Mesenchymal stem cell (in vitro differentiated cells and primary cell): ENCODE measurements around the gene SPEG.

Source experiments
- DNase-seq: peaks from one replicate; pipeline ENCODE4 v3.0.0-alpha.2; 2013
- H2AFZ ChIP-seq: one replicate; pipeline ENCODE4 v1.6.1; 2013; ENCODE audit warnings: low read depth, mild to moderate bottlenecking, control low read depth, inconsistent platforms, low read length, moderate library complexity
- H2AK5ac ChIP-seq: 2 replicates; pipeline ENCODE4 v1.6.1; 2013; ENCODE audit warnings: low read length, moderate library complexity, mild to moderate bottlenecking, inconsistent platforms; ENCODE audit not compliant: severe bottlenecking
- H2BK120ac ChIP-seq: one replicate; pipeline ENCODE4 v1.6.1; 2013; ENCODE audit warnings: low read depth, mild to moderate bottlenecking, inconsistent platforms, low read length, moderate library complexity
- H2BK12ac ChIP-seq, 2 experiments: one replicate each; pipeline ENCODE4 v1.6.1; 2013; ENCODE audit warnings: inconsistent platforms in 2 of 2, low read length in 2 of 2, mild to moderate bottlenecking in 2 of 2, moderate library complexity in 2 of 2, control low read depth in 1 of 2
- H2BK15ac ChIP-seq: one replicate; pipeline ENCODE4 v1.6.1; 2013; ENCODE audit warnings: mild to moderate bottlenecking, low read depth, inconsistent platforms; ENCODE audit not compliant: poor library complexity, severe bottlenecking
- H2BK5ac ChIP-seq: 2 replicates; pipeline ENCODE4 v1.6.1; 2013; ENCODE audit warnings: low read depth, mild to moderate bottlenecking, low read length, control low read depth, inconsistent platforms; ENCODE audit not compliant: poor library complexity, severe bottlenecking
- H3K14ac ChIP-seq, 2 experiments: one replicate each; pipeline ENCODE4 v1.6.1; 2013; ENCODE audit warnings: inconsistent platforms in 2 of 2, low read length in 2 of 2, control low read depth in 1 of 2, mild to moderate bottlenecking in 1 of 2, moderate library complexity in 1 of 2
- H3K18ac ChIP-seq, 2 experiments: one replicate each; pipeline ENCODE4 v1.6.1; 2013; ENCODE audit warnings: inconsistent platforms in 2 of 2, low read length in 2 of 2, control low read depth in 1 of 2, low read depth in 1 of 2, mild to moderate bottlenecking in 1 of 2
- H3K23ac ChIP-seq, 2 experiments: one replicate each; pipeline ENCODE4 v1.6.1; 2013; ENCODE audit warnings: inconsistent platforms in 2 of 2, low read length in 2 of 2, mild to moderate bottlenecking in 2 of 2, moderate library complexity in 2 of 2, control low read depth in 1 of 2
- H3K27ac ChIP-seq: 2 replicates; pipeline ENCODE4 v1.5.1; 2013; ENCODE audit warnings: mild to moderate bottlenecking, moderate library complexity, low read length, control low read depth, inconsistent platforms; ENCODE audit not compliant: poor library complexity, severe bottlenecking
- H3K27me3 ChIP-seq, 2 experiments: 2 replicates each; pipeline versions ENCODE4 v1.6.1 to v1.7.0; 2013; ENCODE audit warnings: low read length in 2 of 2, mild to moderate bottlenecking in 2 of 2, moderate library complexity in 2 of 2, control low read depth in 1 of 2, inconsistent platforms in 1 of 2; ENCODE audit not compliant: control insufficient read depth in 1 of 2, insufficient read depth in 1 of 2
- H3K36me3 ChIP-seq, 2 experiments: 2 replicates each; pipeline versions ENCODE4 v1.6.1 to v1.7.0; 2013; ENCODE audit warnings: low read length in 2 of 2, control low read depth in 1 of 2, inconsistent platforms in 1 of 2, low read depth in 1 of 2, mild to moderate bottlenecking in 1 of 2; ENCODE audit not compliant: insufficient read depth in 2 of 2, control insufficient read depth in 1 of 2
- H3K4ac ChIP-seq, 2 experiments: one replicate each; pipeline ENCODE4 v1.6.1; 2013; ENCODE audit warnings: inconsistent platforms in 2 of 2, low read length in 2 of 2, mild to moderate bottlenecking in 2 of 2, moderate library complexity in 2 of 2, control low read depth in 1 of 2, low read depth in 1 of 2
- H3K4me1 ChIP-seq: 2 replicates; pipeline ENCODE4 v1.6.1; 2013; ENCODE audit warnings: low read depth, low read length, control low read depth; ENCODE audit not compliant: control insufficient read depth, insufficient read depth
- H3K4me2 ChIP-seq: 2 replicates; pipeline ENCODE4 v1.6.1; 2013; ENCODE audit warnings: low read length, mild to moderate bottlenecking, inconsistent platforms; ENCODE audit not compliant: poor library complexity, severe bottlenecking
- H3K4me3 ChIP-seq, 2 experiments: 2 replicates each; pipeline versions ENCODE4 v1.5.1 to v1.7.0; 2013; ENCODE audit warnings: low read length in 2 of 2, mild to moderate bottlenecking in 2 of 2, control low read depth in 1 of 2, low read depth in 1 of 2; ENCODE audit not compliant: insufficient read depth in 1 of 2
- H3K79me1 ChIP-seq: replicated peaks from 2 replicates; pipeline ENCODE4 v1.6.1; 2013; ENCODE audit warnings: mild to moderate bottlenecking, control low read depth, low read length, inconsistent platforms; ENCODE audit not compliant: poor library complexity, severe bottlenecking
- H3K9ac ChIP-seq: 2 replicates; pipeline ENCODE4 v1.7.0; 2013; ENCODE audit warnings: mild to moderate bottlenecking, low read length, moderate library complexity
- H3K9me3 ChIP-seq: 2 replicates; pipeline ENCODE4 v1.7.0; 2013; ENCODE audit warnings: mild to moderate bottlenecking, low read length; ENCODE audit not compliant: control insufficient read depth
- H4K8ac ChIP-seq: one replicate; pipeline ENCODE4 v1.6.1; 2013; ENCODE audit warnings: inconsistent platforms, mild to moderate bottlenecking, low read length, moderate library complexity
- H4K91ac ChIP-seq: one replicate; pipeline ENCODE4 v1.6.1; 2013; ENCODE audit warnings: mild to moderate bottlenecking, low read length, inconsistent platforms
- WGBS: methylation state at CpG from one replicate; pipeline ENCODE4 v1.1.7; 2013; ENCODE audit warnings: mixed read lengths; 5-methylcytosine and 5-hydroxymethylcytosine counted together

SPEG gene

DNA sequence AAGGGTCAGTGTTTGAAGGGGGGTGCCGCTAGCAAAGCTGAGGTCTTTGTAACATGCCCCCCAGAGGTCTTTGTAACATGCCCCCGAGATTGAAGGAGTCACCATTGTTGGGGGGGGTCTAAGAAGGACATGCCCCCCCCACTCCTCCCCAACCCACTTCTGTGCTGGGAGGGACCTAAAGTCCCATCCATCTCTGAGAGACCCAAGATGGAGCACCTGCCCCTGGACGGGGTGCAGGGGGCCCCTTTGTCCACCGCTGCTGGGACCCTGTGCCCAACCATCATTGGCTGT lies 73.7 kb downstream of the SPEG start:
- Histone ChIP-seq H3K23ac (no peak overlapping the region), H3K18ac (no peak overlapping the region), H3K79me1 (peaks cover 3% of the 10 kb centered on the region), H3K4me3 (no peak overlapping the region), H2BK120ac (no peak overlapping the region), H4K91ac (no peak overlapping the region), H4K8ac (no peak overlapping the region), H2BK15ac (no peak overlapping the region), H3K9ac (no peak overlapping the region), H3K27ac (no peak overlapping the region), H3K4me1 (peaks cover 32% of the 10 kb centered on the region), H3K4ac (no peak overlapping the region), H3K36me3 (peaks cover 36 to 47% of the 10 kb centered on the region in 2 experiments), H2AK5ac (no peak overlapping the region), H3K27me3 (peaks cover 31 to 32% of the 10 kb centered on the region in 2 experiments), H2BK12ac (no peak overlapping the region), H2BK5ac (no peak overlapping the region), H3K4me2 (no peak overlapping the region), H3K9me3 (no peaks in the 10 kb centered on the region), H2AFZ (no peak overlapping the region), H3K14ac (no peak overlapping the region)
- no peak for DNase-seq
- WGBS = 65% methylated on average over 2 of the region's 4 CpGs

DNA sequence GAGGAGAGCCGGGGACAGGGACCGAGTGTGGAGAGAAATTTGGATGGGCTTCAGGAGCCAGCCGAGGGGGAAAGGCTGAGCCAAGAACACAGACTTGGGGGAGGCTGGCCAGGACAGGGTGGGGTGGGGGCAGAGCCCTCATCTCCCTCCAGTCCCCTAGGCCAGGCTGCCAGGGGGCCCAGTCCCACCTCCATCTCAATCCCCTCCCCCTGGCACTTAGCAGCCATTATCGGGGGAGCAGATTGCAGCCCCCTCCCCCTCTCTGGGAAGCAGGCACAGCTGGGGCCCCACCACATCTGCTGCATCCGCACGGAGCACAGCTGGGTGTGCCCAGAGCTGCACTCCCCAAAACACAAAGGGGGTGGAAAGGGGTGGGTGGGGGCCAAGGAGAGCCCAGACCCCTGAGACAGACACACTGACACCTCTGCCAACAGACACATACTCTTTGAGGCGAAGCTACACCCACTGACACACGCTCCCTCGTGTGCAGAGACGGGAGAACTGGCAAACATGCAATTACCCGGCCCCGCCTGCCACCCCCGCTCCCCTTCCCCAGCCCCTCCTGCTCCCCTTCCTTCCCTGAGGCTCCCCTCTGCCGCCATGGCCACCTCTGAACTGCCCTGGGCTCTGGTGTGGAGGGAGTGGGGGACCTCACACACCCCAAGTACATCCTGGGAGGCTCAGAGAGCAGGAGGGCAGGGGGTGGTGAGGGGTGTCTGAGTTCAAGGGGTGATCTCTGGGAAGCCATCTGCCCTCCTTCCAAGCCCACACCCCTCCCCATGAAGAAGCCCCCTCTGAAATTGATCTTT lies 74.5 kb downstream of the SPEG start:
- Histone ChIP-seq H3K9ac (peak overlapping the region; percentile 21), H3K4ac (no peak overlapping the region), H2BK120ac (no peak overlapping the region), H3K14ac (no peak overlapping the region), H3K4me3 (peak overlapping the region in 1 of 2 experiments; percentile 75), H2BK15ac (no peak overlapping the region), H3K18ac (no peak overlapping the region), H4K91ac (no peak overlapping the region), H3K9me3 (no peaks in the 10 kb centered on the region), H3K27ac (no peak overlapping the region), H3K23ac (no peak overlapping the region), H3K36me3 (peaks cover 28 to 39% of the 10 kb centered on the region in 2 experiments), H2AK5ac (no peak overlapping the region), H3K79me1 (peaks cover 1% of the 10 kb centered on the region), H3K27me3 (peaks cover 39 to 40% of the 10 kb centered on the region in 2 experiments), H4K8ac (no peak overlapping the region), H3K4me1 (peaks cover 35% of the 10 kb centered on the region), H2BK12ac (no peak overlapping the region), H2AFZ (no peak overlapping the region), H2BK5ac (no peak overlapping the region), H3K4me2 (no peak overlapping the region)
- WGBS = 29% methylated on average over 6 of the region's 14 CpGs
- no peak for DNase-seq

DNA sequence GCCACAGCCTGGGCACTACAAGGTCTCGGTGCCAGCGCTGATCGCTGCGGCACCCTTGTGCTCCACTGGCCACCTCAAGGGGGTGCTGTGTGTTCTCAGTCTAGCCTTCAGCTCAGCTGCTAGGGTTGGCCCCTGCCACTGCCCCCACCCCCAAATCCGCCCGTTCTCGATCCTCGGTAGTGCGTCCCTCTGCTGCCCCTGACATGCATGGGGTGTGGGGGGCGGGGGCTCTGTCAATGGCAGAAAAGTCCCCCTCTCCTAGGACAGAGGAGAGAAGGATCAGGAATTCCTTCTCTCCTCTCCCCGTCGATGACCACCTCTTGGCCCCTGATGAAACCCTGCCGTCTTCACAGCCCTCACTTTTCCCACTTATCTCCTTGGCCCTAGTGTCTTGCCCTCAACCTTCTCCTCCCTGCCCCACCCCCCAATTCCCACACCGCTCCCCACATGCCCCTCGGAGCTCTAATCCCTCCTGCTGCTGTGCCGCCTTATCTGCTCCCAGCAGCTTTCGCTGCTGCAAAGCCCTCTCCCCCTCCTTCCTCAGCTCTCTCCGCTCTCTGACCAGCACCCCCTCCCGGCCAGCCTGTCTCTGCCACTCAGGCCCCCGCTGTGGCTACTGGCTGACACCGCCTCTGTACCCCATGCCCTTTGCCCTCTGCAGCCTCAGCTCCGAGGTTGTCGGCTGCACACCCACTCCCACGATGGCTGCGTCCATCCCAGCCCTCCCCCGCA lies 75.3 kb downstream of the SPEG start:
- Histone ChIP-seq H3K4ac (no peak overlapping the region), H3K4me2 (peak overlapping the region; percentile 90), H4K8ac (no peak overlapping the region), H2BK120ac (peak overlapping the region; percentile 19), H2AFZ (peak overlapping the region; percentile 18), H4K91ac (peak overlapping the region; percentile 37), H2BK15ac (no peak overlapping the region), H3K27ac (no peak overlapping the region), H3K18ac (peak overlapping the region in 1 of 2 experiments; percentile 51), H3K9ac (peak overlapping the region; percentile 21), H3K23ac (no peak overlapping the region), H2BK5ac (no peak overlapping the region), H3K79me1 (no peaks in the 10 kb centered on the region), H3K14ac (peak overlapping the region in 1 of 2 experiments; percentile 61), H2BK12ac (peak overlapping the region in 1 of 2 experiments; percentile 38), H3K27me3 (peaks cover 47 to 48% of the 10 kb centered on the region in 2 experiments), H3K9me3 (no peaks in the 10 kb centered on the region), H2AK5ac (no peak overlapping the region), H3K4me1 (peaks cover 38% of the 10 kb centered on the region), H3K4me3 (peak overlapping the region; percentile 41 to 75), H3K36me3 (peaks cover 20 to 35% of the 10 kb centered on the region in 2 experiments)
- DNase-seq = peak; percentile 74
- WGBS = 3% methylated on average over 21 of the region's 26 CpGs

GRCh38 chr2:219510512-219511135 lies 76.0 kb downstream of the SPEG start:
- Histone ChIP-seq H3K18ac (peak overlapping the region in 1 of 2 experiments; percentile 14), H3K4me2 (peak overlapping the region; percentile 90), H3K4ac (no peak overlapping the region), H4K91ac (no peak overlapping the region), H3K14ac (peak overlapping the region in 1 of 2 experiments; percentile 61), H2BK5ac (no peak overlapping the region), H2BK15ac (no peak overlapping the region), H3K36me3 (peaks cover 15 to 29% of the 10 kb centered on the region in 2 experiments), H3K4me3 (peak overlapping the region in 1 of 2 experiments; percentile 75), H3K79me1 (no peaks in the 10 kb centered on the region), H4K8ac (no peak overlapping the region), H3K27ac (no peak overlapping the region), H3K27me3 (peaks cover 53 to 55% of the 10 kb centered on the region in 2 experiments), H2AFZ (no peak overlapping the region), H3K4me1 (peaks cover 38% of the 10 kb centered on the region), H3K9ac (peak overlapping the region; percentile 21), H3K9me3 (no peaks in the 10 kb centered on the region), H2AK5ac (no peak overlapping the region), H2BK12ac (peak overlapping the region in 1 of 2 experiments; percentile 12), H2BK120ac (no peak overlapping the region), H3K23ac (no peak overlapping the region)
- no peak for DNase-seq
- WGBS = 54% methylated on average over 17 of the region's 22 CpGs
